ENCODE measurements around the gene GHRH. TPM values are rescaled to one million over a fixed set of nuclear protein-coding genes. Genes with fewer than 3 reads are reported as not detected.

Gene GHRH
- total RNA-seq, 1 donor from 2014 or later: not detected

- no peak for TF ChIP-seq CTCF (IDR thresholded peaks at IDR 0.05; ENCODE audit: unreplicated experiment)
- peak overlapping the region; percentile 69 for H3K27ac Mint-ChIP-seq
- H3K4me3 Mint-ChIP-seq (ENCODE audit: low read depth): no peak overlapping the region
- H3K4me1 Mint-ChIP-seq (ENCODE audit: low read depth): no peaks in the 10 kb centered on the region
- H3K36me3 Mint-ChIP-seq (ENCODE audit: insufficient read depth): peaks cover 25% of the 10 kb centered on the region
- no peaks in the 10 kb centered on the region for H3K27me3 Mint-ChIP-seq
- DNase-seq (ENCODE audit: low spot score, unreplicated experiment): no peak
- no peaks in the 10 kb centered on the region for H3K9me3 Mint-ChIP-seq (ENCODE audit: low read depth)
Observed at GRCh38 chr20:37231947-37232630, 29.5 kb downstream of the GHRH start.

- H3K36me3 Mint-ChIP-seq (ENCODE audit: insufficient read depth): peaks cover 17% of the 10 kb centered on the region
- H3K27me3 Mint-ChIP-seq: no peaks in the 10 kb centered on the region
- DNase-seq (ENCODE audit: low spot score, unreplicated experiment): no peak
- no peak overlapping the region for H3K4me3 Mint-ChIP-seq (ENCODE audit: low read depth)
- no peak for TF ChIP-seq CTCF (IDR thresholded peaks at IDR 0.05; ENCODE audit: unreplicated experiment)
- no peak overlapping the region for H3K27ac Mint-ChIP-seq
- H3K9me3 Mint-ChIP-seq (ENCODE audit: low read depth): no peaks in the 10 kb centered on the region
- no peaks in the 10 kb centered on the region for H3K4me1 Mint-ChIP-seq (ENCODE audit: low read depth)
Observed at GRCh38 chr20:37230200-37230599, 31.4 kb downstream of the GHRH start.

- no peak overlapping the region for H3K4me3 Mint-ChIP-seq (ENCODE audit: low read depth)
- no peak overlapping the region for H3K27ac Mint-ChIP-seq
- H3K4me1 Mint-ChIP-seq (ENCODE audit: low read depth): no peaks in the 10 kb centered on the region
- no peak for DNase-seq (ENCODE audit: low spot score, unreplicated experiment)
- peaks cover 20% of the 10 kb centered on the region for H3K36me3 Mint-ChIP-seq (ENCODE audit: insufficient read depth)
- no peak for TF ChIP-seq CTCF (IDR thresholded peaks at IDR 0.05; ENCODE audit: unreplicated experiment)
- no peaks in the 10 kb centered on the region for H3K9me3 Mint-ChIP-seq (ENCODE audit: low read depth)
- no peaks in the 10 kb centered on the region for H3K27me3 Mint-ChIP-seq
Observed at GRCh38 chr20:37229357-37229756, 32.3 kb downstream of the GHRH start.

GRCh38 chr20:37228656-37229055 lies 33.0 kb downstream of the GHRH start:
- Mint-ChIP-seq H3K4me3 (ENCODE audit: low read depth) (no peak overlapping the region), H3K27me3 (no peaks in the 10 kb centered on the region), H3K4me1 (ENCODE audit: low read depth) (no peaks in the 10 kb centered on the region), H3K9me3 (ENCODE audit: low read depth) (no peaks in the 10 kb centered on the region), H3K27ac (peak overlapping the region; percentile 56), H3K36me3 (ENCODE audit: insufficient read depth) (peaks cover 24% of the 10 kb centered on the region)
- TF ChIP-seq CTCF (IDR thresholded peaks at IDR 0.05; ENCODE audit: unreplicated experiment): no peak
- DNase-seq (ENCODE audit: low spot score, unreplicated experiment): no peak

GRCh38 chr20:37228082-37228481 lies 33.5 kb downstream of the GHRH start:
- TF ChIP-seq CTCF (IDR thresholded peaks at IDR 0.05; ENCODE audit: unreplicated experiment): no peak
- Mint-ChIP-seq H3K36me3 (ENCODE audit: insufficient read depth) (peaks cover 25% of the 10 kb centered on the region), H3K4me3 (ENCODE audit: low read depth) (no peak overlapping the region), H3K4me1 (ENCODE audit: low read depth) (no peaks in the 10 kb centered on the region), H3K27me3 (no peaks in the 10 kb centered on the region), H3K9me3 (ENCODE audit: low read depth) (no peaks in the 10 kb centered on the region), H3K27ac (peak overlapping the region; percentile 56)
- no peak for DNase-seq (ENCODE audit: low spot score, unreplicated experiment)

Data from progenitor cell of endocrine pancreas (in vitro differentiated cells).